HG03565 (cell line): Measurements from ENCODE around the gene CCDC88C.
"Not testable (repeated sequence)": the region's sequence is repeated elsewhere in the genome, so short reads cannot be mapped to it uniquely, and the experiment has no call there.

ENCODE experiments used
- ATAC-seq: cut with Tn5 transposase; IDR thresholded peaks from one replicate; pipeline ENCODE4 v1.9.1; 2021; ENCODE audit warnings: mild to moderate bottlenecking, moderate library complexity; ENCODE audit not compliant: unreplicated experiment

The CCDC88C gene, protein sequence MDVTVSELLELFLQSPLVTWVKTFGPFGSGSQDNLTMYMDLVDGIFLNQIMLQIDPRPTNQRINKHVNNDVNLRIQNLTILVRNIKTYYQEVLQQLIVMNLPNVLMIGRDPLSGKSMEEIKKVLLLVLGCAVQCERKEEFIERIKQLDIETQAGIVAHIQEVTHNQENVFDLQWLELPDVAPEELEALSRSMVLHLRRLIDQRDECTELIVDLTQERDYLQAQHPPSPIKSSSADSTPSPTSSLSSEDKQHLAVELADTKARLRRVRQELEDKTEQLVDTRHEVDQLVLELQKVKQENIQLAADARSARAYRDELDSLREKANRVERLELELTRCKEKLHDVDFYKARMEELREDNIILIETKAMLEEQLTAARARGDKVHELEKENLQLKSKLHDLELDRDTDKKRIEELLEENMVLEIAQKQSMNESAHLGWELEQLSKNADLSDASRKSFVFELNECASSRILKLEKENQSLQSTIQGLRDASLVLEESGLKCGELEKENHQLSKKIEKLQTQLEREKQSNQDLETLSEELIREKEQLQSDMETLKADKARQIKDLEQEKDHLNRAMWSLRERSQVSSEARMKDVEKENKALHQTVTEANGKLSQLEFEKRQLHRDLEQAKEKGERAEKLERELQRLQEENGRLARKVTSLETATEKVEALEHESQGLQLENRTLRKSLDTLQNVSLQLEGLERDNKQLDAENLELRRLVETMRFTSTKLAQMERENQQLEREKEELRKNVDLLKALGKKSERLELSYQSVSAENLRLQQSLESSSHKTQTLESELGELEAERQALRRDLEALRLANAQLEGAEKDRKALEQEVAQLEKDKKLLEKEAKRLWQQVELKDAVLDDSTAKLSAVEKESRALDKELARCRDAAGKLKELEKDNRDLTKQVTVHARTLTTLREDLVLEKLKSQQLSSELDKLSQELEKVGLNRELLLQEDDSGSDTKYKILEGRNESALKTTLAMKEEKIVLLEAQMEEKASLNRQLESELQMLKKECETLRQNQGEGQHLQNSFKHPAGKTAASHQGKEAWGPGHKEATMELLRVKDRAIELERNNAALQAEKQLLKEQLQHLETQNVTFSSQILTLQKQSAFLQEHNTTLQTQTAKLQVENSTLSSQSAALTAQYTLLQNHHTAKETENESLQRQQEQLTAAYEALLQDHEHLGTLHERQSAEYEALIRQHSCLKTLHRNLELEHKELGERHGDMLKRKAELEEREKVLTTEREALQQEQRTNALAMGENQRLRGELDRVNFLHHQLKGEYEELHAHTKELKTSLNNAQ (N-terminal part only)

GRCh38 chr14:91417120-91417982, at the start of gene CCDC88C:
TSS of gene CCDC88C (minus strand) at chr14:91417820. CDS start at chr14:91417690, 130 bp downstream.
- ATAC-seq, result peak; percentile 33

- no peak for ATAC-seq
Measured at GRCh38 chr14:91466192-91466591, 48.6 kb upstream of the CCDC88C start.

DNA sequence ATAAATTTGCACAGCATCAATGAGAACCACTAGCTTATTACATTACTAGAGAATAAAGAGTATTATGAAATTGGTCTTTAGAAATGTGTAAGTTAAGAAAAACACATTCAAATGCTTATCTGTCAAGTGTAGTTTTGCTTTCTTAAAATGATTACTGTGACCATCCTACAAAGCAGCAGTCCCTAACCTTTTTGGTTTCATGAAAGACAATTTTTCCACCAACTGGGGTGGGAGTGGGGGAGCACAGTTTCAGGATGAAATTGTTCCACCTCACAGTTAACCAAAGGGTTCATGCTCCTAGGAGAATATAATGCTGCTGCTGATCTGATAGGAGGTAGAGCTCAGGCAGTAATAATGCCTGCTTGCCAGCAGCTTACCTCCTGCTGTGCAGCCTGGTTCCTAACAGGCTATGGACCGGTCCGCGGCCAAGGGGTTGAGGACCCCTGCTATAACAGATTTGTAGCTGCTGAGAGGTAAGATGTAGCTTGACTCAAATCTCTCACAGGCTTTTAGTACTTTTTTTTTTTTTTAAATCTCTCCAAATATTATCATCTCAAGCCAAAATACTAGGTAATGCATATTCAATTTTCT, 47.1 kb upstream of the CCDC88C start:
- no peak for ATAC-seq

DNA sequence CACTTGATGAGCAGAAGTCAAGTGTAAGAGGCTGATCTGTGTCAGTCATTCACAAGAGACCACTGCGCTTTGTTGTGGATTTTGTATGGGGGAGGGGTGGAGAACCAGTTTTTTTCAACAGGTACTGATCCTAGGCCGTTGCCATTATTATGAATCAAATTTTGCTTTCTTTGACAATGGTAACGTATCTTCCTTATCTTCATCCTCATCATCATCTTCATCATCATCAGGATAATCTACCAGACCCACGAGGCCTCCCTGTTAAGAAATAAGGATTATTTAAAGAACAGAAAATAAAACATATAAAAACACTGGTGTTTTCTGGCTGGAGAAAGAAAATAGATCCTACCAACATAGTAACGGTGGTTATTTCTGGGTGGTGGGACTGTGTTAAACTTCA, 41.0 kb upstream of the CCDC88C start:
- no peak for ATAC-seq

- no peak for ATAC-seq
Measured at GRCh38 chr14:91456283-91456682, 38.7 kb upstream of the CCDC88C start.

DNA sequence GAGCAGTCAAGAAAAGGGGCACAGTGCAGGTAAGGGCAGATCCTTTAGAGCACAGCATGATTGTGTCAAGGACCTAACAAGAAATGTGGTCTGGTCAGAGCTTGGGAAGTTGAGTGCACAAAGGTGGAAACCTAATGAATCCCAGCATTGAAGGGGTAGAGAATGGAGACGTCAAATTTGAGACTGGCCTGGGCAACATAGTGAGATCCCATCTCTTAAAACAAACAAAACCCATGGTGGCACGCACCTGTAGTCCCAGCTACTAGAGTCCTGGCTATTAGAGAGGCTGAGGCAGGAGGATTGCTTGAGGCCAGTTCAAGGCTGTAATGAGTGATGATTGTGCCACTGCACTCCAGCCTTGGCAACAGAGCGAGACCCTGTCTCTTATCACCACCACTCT, 37.0 kb upstream of the CCDC88C start:
- no peak for ATAC-seq

- no peak for ATAC-seq
Measured at GRCh38 chr14:91454155-91454554, 36.5 kb upstream of the CCDC88C start.

GRCh38 chr14:91453744-91454143, 36.1 kb upstream of the CCDC88C start:
- no peak for ATAC-seq

- no peak for ATAC-seq
Measured at GRCh38 chr14:91444335-91445020, 26.9 kb upstream of the CCDC88C start.

GRCh38 chr14:91439345-91439744, 21.7 kb upstream of the CCDC88C start:
- no peak for ATAC-seq

GRCh38 chr14:91438845-91439244, 21.2 kb upstream of the CCDC88C start:
- no peak for ATAC-seq

GRCh38 chr14:91436266-91436665, 18.6 kb upstream of the CCDC88C start:
- not testable (repeated sequence) for ATAC-seq

- ATAC-seq, result no peak
Measured at GRCh38 chr14:91429385-91429784, 11.8 kb upstream of the CCDC88C start.

DNA sequence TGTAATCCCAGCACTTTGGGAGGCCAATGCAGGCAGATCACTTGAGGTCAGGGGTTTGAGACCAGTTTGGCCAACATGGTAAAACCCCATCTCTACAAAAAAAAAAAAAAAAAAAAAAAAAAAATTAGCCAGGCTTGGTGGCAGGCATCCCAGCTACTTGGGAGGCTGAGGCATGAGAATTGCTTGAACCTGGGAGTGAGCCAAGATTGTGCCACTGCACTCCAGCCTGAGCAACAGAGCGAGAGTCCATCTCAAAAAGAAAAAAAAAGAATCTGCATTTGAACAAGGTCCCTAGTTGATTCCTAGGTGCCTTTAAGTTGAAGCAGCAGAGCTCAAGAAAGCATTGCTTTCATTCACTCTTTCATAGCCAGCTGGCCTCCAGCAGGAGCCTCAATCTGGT, 11.3 kb upstream of the CCDC88C start:
- ATAC-seq, result not testable (repeated sequence)

DNA sequence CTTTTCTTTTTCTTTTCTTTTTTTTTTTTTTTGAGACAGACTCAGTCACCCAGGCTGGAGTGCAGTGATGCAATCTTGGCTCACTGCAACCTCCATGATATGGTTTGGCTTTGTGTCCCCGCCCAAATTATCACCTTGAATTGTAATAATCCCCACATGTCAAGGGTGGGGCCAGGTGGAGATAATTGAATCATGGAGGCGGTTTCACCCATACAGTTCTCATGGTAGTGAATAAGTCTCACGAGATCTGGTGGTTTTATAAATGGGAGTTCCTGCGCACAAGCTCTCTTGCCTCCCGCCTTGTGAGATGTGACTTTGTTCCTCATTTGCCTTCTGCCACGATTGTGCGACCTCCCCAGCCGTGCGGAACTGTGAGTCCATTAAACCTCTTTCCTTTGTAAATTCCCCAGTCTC, 7.9 kb upstream of the CCDC88C start:
- not testable (repeated sequence) for ATAC-seq

GRCh38 chr14:91424813-91425530, 7.4 kb upstream of the CCDC88C start:
- ATAC-seq, result no peak

DNA sequence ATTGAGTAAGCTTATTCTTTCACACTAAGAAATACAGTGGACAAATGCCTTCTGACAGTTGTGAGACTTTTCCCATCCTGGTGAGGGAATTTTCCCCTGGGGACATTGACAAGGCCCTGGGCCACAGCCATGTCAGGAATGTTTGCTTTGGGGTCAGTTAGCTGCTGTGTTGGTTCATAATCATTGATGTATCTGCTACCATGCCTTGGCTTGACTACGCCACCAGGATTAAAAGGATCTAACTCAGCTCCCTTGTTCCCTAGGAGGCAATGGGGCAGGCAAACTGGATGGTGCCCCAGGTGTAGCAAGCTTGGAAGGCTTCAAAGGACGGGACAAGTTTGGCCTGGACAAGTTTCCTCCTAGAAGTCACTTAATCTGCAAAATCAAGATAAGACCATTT, 3.1 kb upstream of the CCDC88C start:
- ATAC-seq, result no peak

- no peak for ATAC-seq
Measured at GRCh38 chr14:91419451-91419850, 1.8 kb upstream of the CCDC88C start.

DNA sequence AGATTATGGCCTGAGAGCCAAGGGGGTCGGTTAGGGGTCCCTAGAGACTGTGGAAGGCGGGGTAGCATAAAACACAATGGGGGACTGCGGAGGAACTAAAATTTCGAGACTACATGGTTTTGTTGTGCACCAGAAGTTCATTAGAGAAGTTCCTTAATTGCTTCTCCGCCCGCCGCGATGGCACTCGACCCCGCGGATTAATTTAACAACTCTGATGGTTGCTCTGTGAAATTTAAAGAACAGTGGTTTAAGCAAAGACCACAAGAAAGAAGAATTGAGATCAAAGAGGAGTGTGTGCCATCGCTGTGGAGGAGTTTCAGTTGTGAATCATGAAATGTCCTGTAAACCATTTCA, 1.4 kb upstream of the CCDC88C start:
- ATAC-seq, result no peak
